Psoas muscle (tissue), 8 donors: ENCODE results near the gene SSU72. TPM values are rescaled to one million over a fixed set of nuclear protein-coding genes. Genes with fewer than 3 reads are reported as not detected.

ENCODE experiments used
- ATAC-seq, 4 donors: fragments of 200-7000 bp; cut with Tn5 transposase; one replicate each; pipeline ENCODE4 v1.9.1; 2020; ENCODE audit warnings: moderate library complexity in 3 of 4, mild to moderate bottlenecking in 2 of 4
- DNase-seq, 2 donors: peaks; one replicate each; pipeline ENCODE4 v3.0.0-alpha.2; 2020
- H3K27ac ChIP-seq: fragments of 200-600 bp; one replicate; pipeline ENCODE4 v1.8.0; 2022
- H3K27me3 ChIP-seq, 3 donors: fragments of 200-600 bp in 1 of 3; one replicate each; pipeline versions ENCODE4 v1.6.1 to v1.8.0; 2013 to 2022; ENCODE audit warnings: low read length in 2 of 3, mild to moderate bottlenecking in 2 of 3, moderate library complexity in 1 of 3; ENCODE audit not compliant: insufficient read depth in 3 of 3
- H3K36me3 ChIP-seq, 2 donors: fragments of 200-600 bp in 1 of 2; one replicate each; pipeline versions ENCODE4 v1.6.1 to v1.8.0; 2013 to 2022; ENCODE audit warnings: low read depth in 1 of 2, mild to moderate bottlenecking in 1 of 2, moderate library complexity in 1 of 2; ENCODE audit not compliant: insufficient read depth in 1 of 2
- H3K4me1 ChIP-seq: fragments of 200-600 bp; one replicate; pipeline ENCODE4 v1.8.0; 2022
- H3K4me3 ChIP-seq: fragments of 200-600 bp; one replicate; pipeline ENCODE4 v1.8.0; 2022; ENCODE audit warnings: mild to moderate bottlenecking
- H3K9me3 ChIP-seq: fragments of 200-600 bp; one replicate; pipeline ENCODE4 v1.8.0; 2022
- WGBS, 3 donors: extraction: QIAGEN DNeasy Blood & Tissue Kit; methylation state at CpG; one replicate each; pipeline versions ENCODE4 v1.1.6 to v1.1.7; 2013; 5-methylcytosine and 5-hydroxymethylcytosine counted together
- intact Hi-C, 2 donors: fragments of 100-400 bp; cut with DNase I; formaldehyde crosslinking; loops; one replicate each; pipeline versions ENCODE4 v1.11.0 to v1.14.2; 2022
- polyA plus RNA-seq, 3 donors: library from polyadenylated mRNA; stranded (reverse); fragments of 200-250 nt; gene quantifications; one replicate each; pipeline ENCODE4 v1.2.3, GENCODE V29; 2013
- total RNA-seq, 4 donors: library from RNA; stranded (reverse); fragmentation: NEBNext Ultra II Directional in 2 of 4; extraction: Animal tissue kit (Norgen Biotek cat#: 25700) in 2 of 4; gene quantifications; one replicate each; pipeline versions ENCODE4 v1.2.1 to v1.2.4, GENCODE V29; 2021 to 2023
- TF ChIP-seq, protein P1 (sequence below): fragments of 200-600 bp; IDR thresholded peaks from one replicate; pipeline ENCODE4 v1.8.0; 2022; ENCODE audit warnings: antibody characterized with exemption
- donor health status: healthy with polysubstance abuse.
- donor health status: DM: no; HTN: no; CAD: no; lungs with moderate emphysema.
- donor health status: Bipolar disorder and iron deficiency.
- donor health status: healthy.
- donor health status: DM: yes; HTN: yes; CAD: no.
- donor health status: DM: no; HTN: no; CAD: no.
- donor health status: DM: no; HTN: no; CAD: no.
- donor health status: DM: yes; HTN: yes; CAD: no.

SSU72 gene
- total and polyA plus RNA-seq, 7 donors, result 130 to 207 (median 179) TPM

DNA sequence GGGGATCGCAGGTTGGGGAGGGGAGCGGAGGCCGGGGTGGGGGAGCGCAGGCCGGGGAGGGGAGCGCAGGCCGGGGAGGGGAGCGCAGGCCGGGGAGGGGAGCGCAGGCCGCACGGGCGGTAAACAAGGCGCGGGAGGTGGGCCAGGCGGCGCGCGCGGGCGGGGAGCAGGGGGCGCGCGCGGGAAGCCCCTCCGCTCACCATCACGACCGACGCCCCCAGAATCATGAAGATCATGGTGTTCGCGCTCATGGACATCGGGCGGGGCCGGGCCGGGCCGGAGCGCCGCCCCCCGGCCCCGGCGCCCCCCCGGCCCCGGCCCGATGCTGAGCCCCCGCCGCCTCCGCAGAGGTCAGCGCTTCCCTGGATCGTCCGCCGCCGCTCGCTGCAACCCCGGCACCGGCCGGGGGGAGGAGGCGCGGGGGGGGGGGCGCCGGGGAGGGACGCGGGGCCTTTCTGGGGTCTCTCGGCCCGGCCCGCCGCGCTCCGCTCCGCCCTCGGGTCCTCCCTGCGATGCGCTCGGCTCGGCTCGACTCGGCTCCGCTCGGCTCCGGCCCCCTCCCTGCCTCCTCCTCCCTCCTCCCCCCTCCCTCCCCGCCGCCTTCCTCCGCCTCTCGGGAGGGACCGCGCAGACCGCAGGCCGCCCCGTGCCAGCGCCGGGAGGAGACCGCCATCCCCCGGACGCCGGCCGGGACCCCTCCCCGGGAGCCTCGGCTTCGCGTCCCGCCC is 34.4 kb downstream of the SSU72 start, which contains the start of gene TMEM240:
Gene TMEM240 (minus strand): TSS at position 535 of the 728 bp plus-strand sequence. CDS start 278 bp downstream, at position 257.
- DNase-seq, result peak; percentile 83 to 90
- Histone ChIP-seq H3K27me3 (no peaks in the 10 kb centered on the region), H3K27ac (peak within 1 kb of the TSS; percentile 55), H3K9me3 (no peaks in the 10 kb centered on the region), H3K4me1 (peaks cover 25% of the 10 kb centered on the region), H3K36me3 (peaks cover 0 to 26% of the 10 kb centered on the region in 2 donors), H3K4me3 (peak within 1 kb of the TSS; percentile 65)
- ATAC-seq, result peak; percentile 24 to 44 (median 40)
- WGBS, 3 donors, result 1 to 2% (median 2%) methylated on average over 10 to 91 of the region's 100 CpGs
- intact Hi-C loops, result no loop called here
- TF ChIP-seq, protein P1, sequence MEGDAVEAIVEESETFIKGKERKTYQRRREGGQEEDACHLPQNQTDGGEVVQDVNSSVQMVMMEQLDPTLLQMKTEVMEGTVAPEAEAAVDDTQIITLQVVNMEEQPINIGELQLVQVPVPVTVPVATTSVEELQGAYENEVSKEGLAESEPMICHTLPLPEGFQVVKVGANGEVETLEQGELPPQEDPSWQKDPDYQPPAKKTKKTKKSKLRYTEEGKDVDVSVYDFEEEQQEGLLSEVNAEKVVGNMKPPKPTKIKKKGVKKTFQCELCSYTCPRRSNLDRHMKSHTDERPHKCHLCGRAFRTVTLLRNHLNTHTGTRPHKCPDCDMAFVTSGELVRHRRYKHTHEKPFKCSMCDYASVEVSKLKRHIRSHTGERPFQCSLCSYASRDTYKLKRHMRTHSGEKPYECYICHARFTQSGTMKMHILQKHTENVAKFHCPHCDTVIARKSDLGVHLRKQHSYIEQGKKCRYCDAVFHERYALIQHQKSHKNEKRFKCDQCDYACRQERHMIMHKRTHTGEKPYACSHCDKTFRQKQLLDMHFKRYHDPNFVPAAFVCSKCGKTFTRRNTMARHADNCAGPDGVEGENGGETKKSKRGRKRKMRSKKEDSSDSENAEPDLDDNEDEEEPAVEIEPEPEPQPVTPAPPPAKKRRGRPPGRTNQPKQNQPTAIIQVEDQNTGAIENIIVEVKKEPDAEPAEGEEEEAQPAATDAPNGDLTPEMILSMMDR, result no peak

DNA sequence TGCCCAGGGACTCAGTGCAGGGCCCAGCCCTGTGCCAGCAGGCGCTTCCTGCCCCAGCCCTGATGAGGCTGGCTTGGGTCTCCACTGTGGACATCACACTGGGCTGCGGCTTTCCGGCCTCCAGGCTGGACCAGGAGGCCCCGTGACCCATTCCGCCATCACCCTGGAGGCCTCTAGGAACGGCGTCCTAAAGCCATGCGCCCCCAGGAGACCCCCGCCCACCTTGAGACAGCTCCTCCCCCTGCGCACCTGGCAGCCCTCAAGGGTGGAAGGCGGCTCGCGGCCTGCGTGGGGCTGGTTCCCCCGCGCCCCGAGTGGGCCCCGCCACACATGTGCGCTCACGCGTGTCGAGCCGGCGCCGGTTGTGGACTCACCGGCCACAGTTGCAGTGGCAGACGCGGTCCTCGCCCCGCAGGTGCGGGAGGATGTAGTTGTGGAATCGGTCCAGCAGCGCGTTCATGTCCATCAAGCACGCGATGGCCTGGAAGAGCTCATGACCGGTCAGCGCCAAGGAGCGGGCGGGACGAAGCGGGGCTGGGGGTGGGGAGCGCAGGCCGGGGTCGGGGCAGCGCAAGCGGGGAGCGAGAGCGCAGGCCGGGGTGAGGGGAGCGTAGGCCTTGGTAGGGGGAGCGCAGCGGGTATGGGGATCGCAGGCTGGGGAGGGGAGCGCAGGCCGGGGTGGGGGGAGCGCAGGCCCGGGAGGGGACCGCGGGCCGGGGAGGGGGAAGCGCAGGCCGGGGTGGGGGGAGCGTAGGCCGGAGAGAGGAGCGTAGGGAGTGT is 35.2 kb downstream of the SSU72 start:
- H3K27ac ChIP-seq, result no peak overlapping the region
- H3K36me3 ChIP-seq, result peaks cover 0 to 26% of the 10 kb centered on the region in 2 donors
- H3K9me3 ChIP-seq, result no peaks in the 10 kb centered on the region
- WGBS, 3 donors, result 20 to 23% (median 22%) methylated on average over 48 to 66 of the region's 66 CpGs
- DNase-seq (peak in 1 of 2 donors; percentile 71), ATAC-seq (no peak)
- peaks cover 25% of the 10 kb centered on the region for H3K4me1 ChIP-seq
- TF ChIP-seq, protein P1, result no peak
- no peaks in the 10 kb centered on the region for H3K27me3 ChIP-seq
- intact Hi-C loops, result no loop called here
- H3K4me3 ChIP-seq, result peak overlapping the region; percentile 65

DNA sequence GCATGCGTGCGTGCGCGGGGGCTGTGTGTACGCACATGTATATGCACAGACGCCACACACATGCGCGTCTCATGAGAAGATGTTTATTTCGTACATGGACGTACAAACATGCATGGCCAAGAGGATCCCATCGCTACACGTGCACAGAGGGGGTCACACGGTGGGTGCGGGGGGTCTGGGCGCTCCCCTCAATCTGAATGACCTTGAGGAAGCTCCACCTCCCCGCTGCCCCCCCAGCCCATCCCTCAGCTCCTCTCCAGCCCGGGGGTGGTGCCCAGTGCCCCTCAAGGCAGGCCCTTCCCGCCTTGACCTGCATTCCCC is 35.7 kb downstream of the SSU72 start:
- Histone ChIP-seq H3K36me3 (peaks cover 0 to 26% of the 10 kb centered on the region in 2 donors), H3K27me3 (no peaks in the 10 kb centered on the region), H3K4me1 (peaks cover 23% of the 10 kb centered on the region), H3K27ac (no peak overlapping the region), H3K4me3 (peak overlapping the region; percentile 65), H3K9me3 (no peaks in the 10 kb centered on the region)
- no peak for DNase-seq
- WGBS, 3 donors, result 83 to 89% (median 84%) methylated on average over 18 of the region's 18 CpGs
- TF ChIP-seq, protein P1, result no peak
- intact Hi-C loops, result no loop called here
- no peak for ATAC-seq

DNA sequence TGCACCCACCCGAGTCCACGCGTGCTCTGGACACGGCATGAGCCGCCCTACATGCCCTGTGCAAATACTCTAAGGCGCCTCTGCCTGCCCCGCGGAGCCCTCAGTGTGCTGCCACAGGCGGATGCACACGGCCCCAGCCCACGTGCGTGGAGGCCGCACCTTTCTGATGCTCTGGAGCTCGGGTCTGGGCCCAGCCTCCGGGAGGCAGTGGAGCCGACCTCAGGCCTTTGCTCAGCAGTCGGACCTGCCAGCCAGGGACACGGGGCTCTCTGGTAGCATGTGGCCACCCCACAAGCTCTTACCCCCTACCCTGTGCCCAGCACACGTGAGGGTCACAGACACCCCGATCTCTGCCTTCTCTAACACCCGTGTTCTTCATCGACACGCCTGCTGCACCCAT is 36.3 kb downstream of the SSU72 start:
- intact Hi-C loops, result no loop called here
- DNase-seq (no peak), ATAC-seq (no peak)
- TF ChIP-seq, protein P1, result no peak
- H3K27ac ChIP-seq, result no peak overlapping the region
- peaks cover 20% of the 10 kb centered on the region for H3K4me1 ChIP-seq
- 92 to 96% (median 93%) methylated on average over 23 of the region's 23 CpGs for WGBS, 3 donors
- H3K9me3 ChIP-seq, result no peaks in the 10 kb centered on the region
- no peaks in the 10 kb centered on the region for H3K27me3 ChIP-seq
- no peak overlapping the region for H3K4me3 ChIP-seq
- peaks cover 0 to 24% of the 10 kb centered on the region in 2 donors for H3K36me3 ChIP-seq
